Ovary (tissue), 3 donors: ENCODE data around the gene SLC10A3.

ENCODE experiments used
- POLR2A ChIP-seq: fragments of 450-650 bp; IDR thresholded peaks from one replicate; pipeline ENCODE4 v1.6.1; 2017; ENCODE audit warnings: antibody characterized with exemption, mild to moderate bottlenecking, moderate library complexity
- TF ChIP-seq, protein P1 (sequence below), 3 donors: fragments of 450-650 bp in 2 of 3; fragments of 200-600 bp in 1 of 3; IDR thresholded peaks; one replicate each; pipeline versions ENCODE4 v1.5.1 to v1.8.0; 2016 to 2022; ENCODE audit warnings: antibody characterized with exemption in 3 of 3, mild to moderate bottlenecking in 1 of 3
- donor health status: DM: no; HTN: no; CAD: no.

DNA sequence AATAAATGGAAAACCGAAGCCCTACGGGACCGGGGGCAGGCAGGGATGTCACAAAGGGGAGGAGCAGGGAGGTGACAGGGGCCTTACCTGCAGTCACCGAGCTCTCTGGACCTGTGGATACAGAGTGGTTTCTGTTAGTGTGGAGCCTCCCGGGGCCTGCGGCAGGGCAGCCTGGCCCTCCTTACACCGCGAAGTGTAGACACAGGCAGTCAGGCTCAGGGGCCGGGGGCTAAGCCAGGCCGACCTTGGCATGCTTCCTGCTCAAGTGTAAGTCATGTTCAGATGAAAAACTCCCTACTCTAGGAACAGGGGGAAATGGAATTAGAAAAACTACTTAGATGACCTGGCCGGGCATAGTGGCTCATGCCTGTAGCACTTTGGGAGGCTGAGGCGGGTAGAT lies 21.3 kb upstream of the SLC10A3 start:
- TF ChIP-seq, protein P1, sequence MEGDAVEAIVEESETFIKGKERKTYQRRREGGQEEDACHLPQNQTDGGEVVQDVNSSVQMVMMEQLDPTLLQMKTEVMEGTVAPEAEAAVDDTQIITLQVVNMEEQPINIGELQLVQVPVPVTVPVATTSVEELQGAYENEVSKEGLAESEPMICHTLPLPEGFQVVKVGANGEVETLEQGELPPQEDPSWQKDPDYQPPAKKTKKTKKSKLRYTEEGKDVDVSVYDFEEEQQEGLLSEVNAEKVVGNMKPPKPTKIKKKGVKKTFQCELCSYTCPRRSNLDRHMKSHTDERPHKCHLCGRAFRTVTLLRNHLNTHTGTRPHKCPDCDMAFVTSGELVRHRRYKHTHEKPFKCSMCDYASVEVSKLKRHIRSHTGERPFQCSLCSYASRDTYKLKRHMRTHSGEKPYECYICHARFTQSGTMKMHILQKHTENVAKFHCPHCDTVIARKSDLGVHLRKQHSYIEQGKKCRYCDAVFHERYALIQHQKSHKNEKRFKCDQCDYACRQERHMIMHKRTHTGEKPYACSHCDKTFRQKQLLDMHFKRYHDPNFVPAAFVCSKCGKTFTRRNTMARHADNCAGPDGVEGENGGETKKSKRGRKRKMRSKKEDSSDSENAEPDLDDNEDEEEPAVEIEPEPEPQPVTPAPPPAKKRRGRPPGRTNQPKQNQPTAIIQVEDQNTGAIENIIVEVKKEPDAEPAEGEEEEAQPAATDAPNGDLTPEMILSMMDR (IDR thresholded peaks at IDR 0.05): no peak
- TF ChIP-seq POLR2A: no peak
